H1 (cell line): ENCODE results near the gene CLIP3. TPM values are rescaled to one million over a fixed set of nuclear protein-coding genes. Genes with fewer than 3 reads are reported as not detected.

Experiments used
- CTCF ChIA-PET: fragments of 300-600 bp; sonication (Branson Sonifier 250); formaldehyde crosslinking; loops from one replicate; lab custom pipeline; 2021; ENCODE audit not compliant: partially characterized antibody; lab: Charles Lee
- POLR2A ChIA-PET: fragments of 300-600 bp; sonication (Branson Sonifier 250); formaldehyde crosslinking; loops from one replicate; lab custom pipeline; 2021; ENCODE audit warnings: inconsistent platforms; ENCODE audit not compliant: partially characterized antibody; lab: Charles Lee
- DNase-seq, 2 experiments: peaks; one replicate each; pipeline versions ENCODE4 v3.0.0 to v3.0.0-alpha.2; 2010 to 2022; ENCODE audit warnings: low spot score in 2 of 2, low read depth in 1 of 2, mixed read lengths in 1 of 2
- FAIRE-seq: peaks from 2 replicates; lab custom pipeline; 2011; peaks lifted over from hg19 to GRCh38; lab: Jason Lieb, UNC
- H2AFZ ChIP-seq: 2 replicates; pipeline ENCODE4 v1.8.1; 2012; ENCODE audit warnings: low read length, inconsistent platforms
- H2AK5ac ChIP-seq: 2 replicates; pipeline ENCODE4 v1.6.1; 2013; ENCODE audit warnings: low read depth, low read length
- H2BK120ac ChIP-seq: replicated peaks from 2 replicates; pipeline ENCODE3; 2013; ENCODE audit warnings: low read depth, low read length, inconsistent platforms
- H2BK12ac ChIP-seq: 2 replicates; pipeline ENCODE4 v1.6.1; 2013; ENCODE audit warnings: low read depth, low read length
- H2BK15ac ChIP-seq: 2 replicates; pipeline ENCODE4 v1.6.1; 2013; ENCODE audit warnings: low read length
- H2BK20ac ChIP-seq: 2 replicates; pipeline ENCODE4 v1.6.1; 2013; ENCODE audit warnings: low read length
- H2BK5ac ChIP-seq: 2 replicates; pipeline ENCODE4 v1.6.1; 2013; ENCODE audit warnings: low read depth, low read length
- H3K14ac ChIP-seq: 2 replicates; pipeline ENCODE4 v1.6.1; 2013; ENCODE audit warnings: inconsistent platforms; ENCODE audit not compliant: insufficient read length
- H3K18ac ChIP-seq: 2 replicates; pipeline ENCODE4 v1.6.1; 2013; ENCODE audit warnings: low read length; ENCODE audit errors: extremely low read depth
- H3K23ac ChIP-seq: 2 replicates; pipeline ENCODE4 v1.6.1; 2013; ENCODE audit warnings: inconsistent platforms; ENCODE audit not compliant: insufficient read length
- H3K23me2 ChIP-seq: 2 replicates; pipeline ENCODE4 v1.6.1; 2013; ENCODE audit warnings: low read depth, low read length
- H3K27ac ChIP-seq: 2 replicates; pipeline ENCODE4 v1.6.1; 2011; ENCODE audit warnings: low read depth, low read length, inconsistent platforms
- H3K27me3 ChIP-seq, 4 experiments: replicated peaks in 1 of 4; 1 replicate in 1 of 4; 2 replicates in 3 of 4; pipeline versions ENCODE4 v1.6.1 to v1.8.1; 2011 to 2013; ENCODE audit warnings: low read length in 3 of 4, mild to moderate bottlenecking in 3 of 4, inconsistent platforms in 2 of 4, mixed read lengths in 2 of 4, moderate library complexity in 1 of 4; ENCODE audit not compliant: control insufficient read depth in 3 of 4, insufficient read depth in 3 of 4; ENCODE audit errors: extremely low read depth in 1 of 4
- H3K36me3 ChIP-seq, 4 experiments: 2 replicates each; pipeline versions ENCODE4 v1.6.1 to v1.8.1; 2011 to 2013; ENCODE audit warnings: mild to moderate bottlenecking in 4 of 4, low read length in 3 of 4, moderate library complexity in 2 of 4, control low read depth in 1 of 4, inconsistent platforms in 1 of 4; ENCODE audit not compliant: insufficient read depth in 4 of 4, control insufficient read depth in 2 of 4
- H3K4ac ChIP-seq: replicated peaks from 2 replicates; pipeline ENCODE3; 2013; ENCODE audit warnings: low read length, low read depth, mixed read lengths, inconsistent platforms; ENCODE audit not compliant: insufficient read length
- H3K4me1 ChIP-seq, 4 experiments: replicated peaks in 1 of 4; 1 replicate in 1 of 4; 2 replicates in 3 of 4; pipeline versions ENCODE4 v1.6.1 to v1.8.1; 2011 to 2013; ENCODE audit warnings: low read length in 3 of 4, inconsistent platforms in 2 of 4, mixed read lengths in 1 of 4; ENCODE audit not compliant: insufficient read depth in 4 of 4, control insufficient read depth in 3 of 4
- H3K4me2 ChIP-seq, 2 experiments: 2 replicates each; pipeline versions ENCODE4 v1.6.1 to v1.8.1; 2011 to 2013; ENCODE audit warnings: low read depth in 2 of 2, low read length in 2 of 2, control low read depth in 1 of 2, inconsistent platforms in 1 of 2, mild to moderate bottlenecking in 1 of 2; ENCODE audit not compliant: insufficient read depth in 1 of 2
- H3K4me3 ChIP-seq, 4 experiments: fragments of 200-600, 300-600 bp in 1 of 4; sonication (generic), shearing (Covaris generic), sonication (Bioruptor Twin) in 1 of 4; 2 replicates each; pipeline versions ENCODE4 v1.5.1 to v1.8.1; 2011 to 2016; ENCODE audit warnings: low read length in 4 of 4, low read depth in 3 of 4, control low read depth in 2 of 4, inconsistent platforms in 2 of 4, mild to moderate bottlenecking in 2 of 4, mixed read lengths in 1 of 4, moderate library complexity in 1 of 4; ENCODE audit not compliant: insufficient read depth in 2 of 4; ENCODE audit errors: extremely low read depth in 1 of 4
- H3K56ac ChIP-seq: replicated peaks from 2 replicates; pipeline ENCODE3; 2013; ENCODE audit warnings: low read depth, mild to moderate bottlenecking, mixed read lengths, low read length, inconsistent platforms; ENCODE audit not compliant: insufficient read length
- H3K79me1 ChIP-seq: 2 replicates; pipeline ENCODE4 v1.6.1; 2013; ENCODE audit warnings: low read depth, low read length, control low read depth
- H3K79me2 ChIP-seq, 2 experiments: 2 replicates each; pipeline versions ENCODE4 v1.6.1 to v1.8.1; 2012 to 2013; ENCODE audit warnings: low read length in 2 of 2, mild to moderate bottlenecking in 2 of 2, inconsistent platforms in 1 of 2; ENCODE audit not compliant: insufficient read depth in 2 of 2, control insufficient read depth in 1 of 2
- H3K9ac ChIP-seq, 4 experiments: replicated peaks in 1 of 4; 1 replicate in 1 of 4; 2 replicates in 3 of 4; pipeline versions ENCODE4 v1.6.1 to v1.8.1; 2011 to 2013; ENCODE audit warnings: low read depth in 3 of 4, low read length in 3 of 4, control low read depth in 2 of 4, mild to moderate bottlenecking in 2 of 4, moderate library complexity in 2 of 4, inconsistent platforms in 1 of 4; ENCODE audit errors: extremely low read depth in 1 of 4
- H3K9me3 ChIP-seq, 2 experiments: 2 replicates each; pipeline versions ENCODE4 v1.6.1 to v1.8.1; 2012 to 2013; ENCODE audit warnings: mild to moderate bottlenecking in 2 of 2, moderate library complexity in 2 of 2, control low read depth in 1 of 2, inconsistent platforms in 1 of 2, low read depth in 1 of 2, low read length in 1 of 2, mixed read lengths in 1 of 2; ENCODE audit not compliant: insufficient read depth in 2 of 2
- H4K20me1 ChIP-seq, 2 experiments: replicated peaks in 1 of 2; 2 replicates each; pipeline versions ENCODE3 to v1.8.1; 2011 to 2013; ENCODE audit warnings: inconsistent platforms in 2 of 2, low read length in 2 of 2, mild to moderate bottlenecking in 1 of 2; ENCODE audit not compliant: insufficient read depth in 2 of 2, control insufficient read depth in 1 of 2
- H4K5ac ChIP-seq: 2 replicates; pipeline ENCODE4 v1.6.1; 2013; ENCODE audit warnings: low read length, low read depth, mixed read lengths, inconsistent platforms; ENCODE audit not compliant: insufficient read length
- H4K8ac ChIP-seq: 2 replicates; pipeline ENCODE4 v1.8.0; 2013; ENCODE audit warnings: mild to moderate bottlenecking, moderate library complexity, low read length, inconsistent platforms; ENCODE audit not compliant: insufficient read depth; ENCODE audit errors: extremely low read depth
- H4K91ac ChIP-seq: replicated peaks from 2 replicates; pipeline ENCODE3; 2013; ENCODE audit warnings: low read length, mixed read lengths, inconsistent platforms; ENCODE audit not compliant: insufficient read length
- ATF2 ChIP-seq: IDR thresholded peaks from 2 replicates; pipeline ENCODE4 v1.6.1; 2012; ENCODE audit warnings: low read length, inconsistent platforms
- ATF3 ChIP-seq: IDR thresholded peaks from 2 replicates; pipeline ENCODE4 v1.6.1; 2011; ENCODE audit warnings: low read depth, mild to moderate bottlenecking, low read length; ENCODE audit not compliant: insufficient read depth
- JUN ChIP-seq: IDR thresholded peaks from 2 replicates; pipeline ENCODE4 v1.6.1; 2011; ENCODE audit warnings: low read depth, mild to moderate bottlenecking, improper control_type of control experiment, low read length
- JUND ChIP-seq: IDR thresholded peaks from 2 replicates; pipeline ENCODE4 v1.6.1; 2011; ENCODE audit warnings: mild to moderate bottlenecking, improper control_type of control experiment, low read length
- KDM5A ChIP-seq: fragments of 200-600 bp; IDR thresholded peaks from 2 replicates; pipeline ENCODE4 v1.7.1; 2012; ENCODE audit warnings: mild to moderate bottlenecking, low read length, inconsistent platforms, mixed read lengths
- NANOG ChIP-seq: IDR thresholded peaks from 2 replicates; pipeline ENCODE4 v1.6.1; 2011; ENCODE audit warnings: low read length, low read depth, mild to moderate bottlenecking, inconsistent platforms; ENCODE audit not compliant: insufficient read depth, poor library complexity, severe bottlenecking
- RAD21 ChIP-seq, 2 experiments: IDR thresholded peaks in 1 of 2; conservative IDR thresholded peaks in 1 of 2; 2 replicates each; pipeline ENCODE4 v1.6.1; 2011; ENCODE audit warnings: low read depth in 2 of 2, low read length in 2 of 2, improper control_type of control experiment in 1 of 2, inconsistent platforms in 1 of 2, mild to moderate bottlenecking in 1 of 2, moderate library complexity in 1 of 2
- RBBP5 ChIP-seq: IDR thresholded peaks from 2 replicates; pipeline ENCODE4 v1.7.1; 2012; ENCODE audit warnings: low read depth, mild to moderate bottlenecking, inconsistent platforms, low read length, moderate library complexity, borderline replicate concordance
- SIRT6 ChIP-seq: IDR thresholded peaks from one replicate; pipeline ENCODE4 v1.7.1; 2012; ENCODE audit warnings: low read length, inconsistent platforms
- SP1 ChIP-seq: IDR thresholded peaks from 2 replicates; pipeline ENCODE4 v1.6.1; 2011; ENCODE audit warnings: low read depth, low read length
- SP4 ChIP-seq: IDR thresholded peaks from 2 replicates; pipeline ENCODE4 v1.6.1; 2012; ENCODE audit warnings: low read length, inconsistent platforms
- TCF12 ChIP-seq: IDR thresholded peaks from 2 replicates; pipeline ENCODE4 v1.6.1; 2011; ENCODE audit warnings: low read depth, mild to moderate bottlenecking, low read length
- WGBS, 2 experiments: shearing (Covaris generic) in 1 of 2; methylation state at CpG; one replicate each; pipeline versions ENCODE4 v1.1.6 to v1.1.7; 2013 to 2015; ENCODE audit warnings: low lambda C conversion rate in 2 of 2, mixed read lengths in 2 of 2, inconsistent platforms in 1 of 2, low coverage in 1 of 2, missing lambda C conversion rate in 1 of 2; ENCODE audit not compliant: insufficient replicate concordance in 2 of 2, insufficient coverage in 1 of 2, insufficient read length in 1 of 2; ENCODE audit errors: extremely low coverage in 1 of 2, missing lambda C conversion rate in 1 of 2; 5-methylcytosine and 5-hydroxymethylcytosine counted together
- polyA plus RNA-seq, 7 experiments: library from polyadenylated mRNA; depleted of rRNA in 3 of 7; stranded (reverse) in 5 of 7; unstranded in 2 of 7; fragments of >200 nt in 5 of 7; fragments of 200-250 nt in 2 of 7; gene quantifications; 1 replicate in 5 of 7; 2 replicates in 1 of 7; 4 replicates in 1 of 7; pipeline versions ENCODE4 v1.2.1 to v1.2.3, GENCODE V29; 2011 to 2013; ENCODE audit warnings: missing spikeins in 2 of 7, mixed read lengths in 2 of 7
- total RNA-seq: library from RNA; stranded (reverse); fragmentation: NEBNext Ultra II Directional; extraction: Animal tissue kit (Norgen Biotek cat#: 25700); gene quantifications from 2 replicates; pipeline ENCODE4 v1.2.1, GENCODE V29; 2021

The CLIP3 gene
- total and polyA plus RNA-seq, 2 of the 8 experiments (the other 6 are each of a cell fraction or from before 2014, with no cell fraction given) = 5.9 to 21.7 TPM

- Histone ChIP-seq H2BK15ac (no peak overlapping the region), H3K9ac (no peak overlapping the region), H3K14ac (no peak overlapping the region), H4K8ac (no peak overlapping the region), H3K27ac (no peak overlapping the region), H2BK20ac (no peak overlapping the region), H3K9me3 (no peaks in the 10 kb centered on the region; a peak in 1 of 4 replicates), H3K79me2 (no peaks in the 10 kb centered on the region), H4K20me1 (no peaks in the 10 kb centered on the region), H2AFZ (no peak overlapping the region), H3K79me1 (no peaks in the 10 kb centered on the region), H3K56ac (no peak overlapping the region), H3K23ac (no peak overlapping the region), H3K4ac (no peak overlapping the region), H2AK5ac (no peak overlapping the region), H3K27me3 (peaks cover 0 to 13% (median 10%) of the 10 kb centered on the region in 4 experiments; a peak in 5 of 7 replicates), H4K5ac (no peak overlapping the region), H3K4me1 (0 out of 7 replicates have a peak, but pooled peaks cover 0 to 4% (median 0%) of the 10 kb centered on the region in 4 experiments), H3K4me3 (no peak overlapping the region), H3K4me2 (no peak overlapping the region), H2BK120ac (no peak overlapping the region), H2BK12ac (no peak overlapping the region), H2BK5ac (no peak overlapping the region), H4K91ac (no peak overlapping the region), H3K36me3 (no peaks in the 10 kb centered on the region), H3K23me2 (peaks cover 4% of the 10 kb centered on the region; the same call in 1 of the 2 replicates), H3K18ac (no peak overlapping the region)
- ChIA-PET CTCF (interaction anchor here (3.0 kb wide), 1 partner anchor 12 kb away, joined by 15 read pairs; no protein-coding TSS in a partner anchor), POLR2A (interaction anchor here (0.8 to 1.1 kb wide), 2 partner anchors 9 to 45 kb away, joined by 3 to 5 read pairs; no protein-coding TSS in a partner anchor)
- DNase-seq = no peak
- no peak for FAIRE-seq
- 59% methylated on average over 3 of the region's 3 CpGs; no CpG with 5 or more reads in 1 of the 2 experiments for WGBS, 2 experiments
- TF ChIP-seq SIRT6 (no peak), RBBP5 (no peak), NANOG (no peak), KDM5A (no peak), TCF12 (no peak), SP1 (no peak), ATF3 (no peak), JUN (no peak), ATF2 (no peak), SP4 (no peak), JUND (no peak), RAD21 (IDR thresholded peaks at IDR 0.05 in 1 of 2, conservative IDR thresholded peaks at IDR 0.05 in 1 of 2; ENCODE audit: low read depth in 2 of 2, low read length in 2 of 2) (no peak)
These were observed 43.8 kb downstream of the CLIP3 start for GRCh38 chr19:35988824-35989223.
